ENCODE data around the gene SCN2A. TPM values are rescaled to one million over a fixed set of nuclear protein-coding genes. Genes with fewer than 3 reads are reported as not detected.
"Not testable (repeated sequence)": the region's sequence is repeated elsewhere in the genome, so short reads cannot be mapped to it uniquely, and the experiment has no call there.

The SCN2A gene
- total and polyA plus RNA-seq, 5 donors = 0.02 to 0.76 (median 0.19) TPM

GRCh38 chr2:165312999-165313398 lies 73.8 kb downstream of the SCN2A start:
- Histone ChIP-seq H3K27ac (ENCODE audit: low read length) (no peak overlapping the region), H3K27me3 (ENCODE audit: control insufficient read depth, insufficient read depth) (no peaks in the 10 kb centered on the region), H3K4me3 (ENCODE audit: low read length) (no peak overlapping the region), H3K4me1 (ENCODE audit: control insufficient read depth, insufficient read depth, low read length) (no peaks in the 10 kb centered on the region), H3K9me3 (ENCODE audit: control insufficient read depth, low read length) (no peaks in the 10 kb centered on the region)
- no peak for ATAC-seq
- intact Hi-C loops (cut with DNase I) = no loop called here
- no peak for DNase-seq
- WGBS = 84% methylated on average over 2 of the region's 2 CpGs

- Histone ChIP-seq H3K27me3 (ENCODE audit: control insufficient read depth, insufficient read depth) (no peaks in the 10 kb centered on the region), H3K27ac (ENCODE audit: low read length) (no peak overlapping the region), H3K4me1 (ENCODE audit: control insufficient read depth, insufficient read depth, low read length) (no peaks in the 10 kb centered on the region), H3K4me3 (ENCODE audit: low read length) (no peak overlapping the region), H3K9me3 (ENCODE audit: control insufficient read depth, low read length) (no peaks in the 10 kb centered on the region)
- ATAC-seq (no peak), DNase-seq (no peak)
- intact Hi-C loops (cut with DNase I) = no loop called here
- WGBS = 55% methylated on average over 4 of the region's 4 CpGs
Observed at GRCh38 chr2:165313509-165313908, 74.3 kb downstream of the SCN2A start.

- Histone ChIP-seq H3K9me3 (ENCODE audit: control insufficient read depth, low read length) (no peaks in the 10 kb centered on the region), H3K4me3 (ENCODE audit: low read length) (no peak overlapping the region), H3K4me1 (ENCODE audit: control insufficient read depth, insufficient read depth, low read length) (no peaks in the 10 kb centered on the region), H3K27ac (ENCODE audit: low read length) (no peak overlapping the region), H3K27me3 (ENCODE audit: control insufficient read depth, insufficient read depth) (no peaks in the 10 kb centered on the region)
- ATAC-seq = no peak
- DNase-seq = no peak
- intact Hi-C loops (cut with DNase I) = no loop called here
- 63% methylated on average over 5 of the region's 5 CpGs for WGBS
Observed at GRCh38 chr2:165328272-165328671, 89.1 kb downstream of the SCN2A start.

GRCh38 chr2:165344276-165344675 lies 105.1 kb downstream of the SCN2A start:
- intact Hi-C loops (cut with DNase I); ATAC-seq; DNase-seq: not testable (repeated sequence)

GRCh38 chr2:165348441-165348840 lies 109.2 kb downstream of the SCN2A start:
- intact Hi-C loops (cut with DNase I) = no loop called here

More at GRCh38 chr2:165344276-165344675, 105.1 kb downstream of the SCN2A start:
- not testable (repeated sequence) for H3K27ac ChIP-seq (ENCODE audit: low read length); H3K4me3 ChIP-seq (ENCODE audit: low read length); H3K27me3 ChIP-seq (ENCODE audit: control insufficient read depth, insufficient read depth); H3K4me1 ChIP-seq (ENCODE audit: control insufficient read depth, insufficient read depth, low read length); H3K9me3 ChIP-seq (ENCODE audit: control insufficient read depth, low read length)
- 80% methylated on average over 2 of the region's 2 CpGs for WGBS

GRCh38 chr2:165349181-165349580 lies 110.0 kb downstream of the SCN2A start:
- Histone ChIP-seq H3K4me3 (ENCODE audit: low read length) (no peak overlapping the region), H3K9me3 (ENCODE audit: control insufficient read depth, low read length) (no peaks in the 10 kb centered on the region), H3K27ac (ENCODE audit: low read length) (no peak overlapping the region), H3K27me3 (ENCODE audit: control insufficient read depth, insufficient read depth) (no peaks in the 10 kb centered on the region), H3K4me1 (ENCODE audit: control insufficient read depth, insufficient read depth, low read length) (no peaks in the 10 kb centered on the region)
- ATAC-seq (no peak), DNase-seq (no peak)
- intact Hi-C loops (cut with DNase I) = no loop called here
- WGBS = 73% methylated on average over 2 of the region's 2 CpGs

More at GRCh38 chr2:165348441-165348840, 109.2 kb downstream of the SCN2A start:
- 70% methylated on average over 1 of the region's 1 CpG for WGBS
- Histone ChIP-seq H3K27me3 (ENCODE audit: control insufficient read depth, insufficient read depth) (no peaks in the 10 kb centered on the region), H3K4me3 (ENCODE audit: low read length) (no peak overlapping the region), H3K9me3 (ENCODE audit: control insufficient read depth, low read length) (no peaks in the 10 kb centered on the region), H3K4me1 (ENCODE audit: control insufficient read depth, insufficient read depth, low read length) (no peaks in the 10 kb centered on the region), H3K27ac (ENCODE audit: low read length) (no peak overlapping the region)
- DNase-seq (no peak), ATAC-seq (no peak)

- Histone ChIP-seq H3K27ac (ENCODE audit: low read length) (no peak overlapping the region), H3K4me1 (ENCODE audit: control insufficient read depth, insufficient read depth, low read length) (no peaks in the 10 kb centered on the region), H3K27me3 (ENCODE audit: control insufficient read depth, insufficient read depth) (no peaks in the 10 kb centered on the region), H3K4me3 (ENCODE audit: low read length) (no peak overlapping the region), H3K9me3 (ENCODE audit: control insufficient read depth, low read length) (no peaks in the 10 kb centered on the region)
- no peak for DNase-seq
- ATAC-seq = no peak
- intact Hi-C loops (cut with DNase I) = no loop called here
- 42% methylated on average over 2 of the region's 2 CpGs for WGBS
Observed at GRCh38 chr2:165357758-165358157, 118.5 kb downstream of the SCN2A start.

GRCh38 chr2:165361514-165361913 lies 122.3 kb downstream of the SCN2A start:
- H3K4me3 ChIP-seq (ENCODE audit: low read length) = no peak overlapping the region
- DNase-seq (no peak), ATAC-seq (no peak)
- H3K4me1 ChIP-seq (ENCODE audit: control insufficient read depth, insufficient read depth, low read length) = no peaks in the 10 kb centered on the region
- 68% methylated on average over 4 of the region's 4 CpGs for WGBS
- no peaks in the 10 kb centered on the region for H3K9me3 ChIP-seq (ENCODE audit: control insufficient read depth, low read length)
- intact Hi-C loops (cut with DNase I) = no loop called here
- H3K27ac ChIP-seq (ENCODE audit: low read length) = no peak overlapping the region
- H3K27me3 ChIP-seq (ENCODE audit: control insufficient read depth, insufficient read depth) = no peaks in the 10 kb centered on the region

GRCh38 chr2:165369131-165369897 lies 130.1 kb downstream of the SCN2A start:
- intact Hi-C loops (cut with DNase I) = no loop called here
- WGBS = 68% methylated on average over 11 of the region's 11 CpGs
- H3K4me3 ChIP-seq (ENCODE audit: low read length) = no peak overlapping the region

GRCh38 chr2:165369898-165370296 lies 130.7 kb downstream of the SCN2A start:
- ATAC-seq (no peak), DNase-seq (no peak)
- intact Hi-C loops (cut with DNase I) = no loop called here
- H3K4me1 ChIP-seq (ENCODE audit: control insufficient read depth, insufficient read depth, low read length) = no peaks in the 10 kb centered on the region
- no peak overlapping the region for H3K27ac ChIP-seq (ENCODE audit: low read length)
- H3K9me3 ChIP-seq (ENCODE audit: control insufficient read depth, low read length) = no peaks in the 10 kb centered on the region
- no peak overlapping the region for H3K4me3 ChIP-seq (ENCODE audit: low read length)
- no peaks in the 10 kb centered on the region for H3K27me3 ChIP-seq (ENCODE audit: control insufficient read depth, insufficient read depth)
- WGBS = 77% methylated on average over 2 of the region's 2 CpGs

More at GRCh38 chr2:165369131-165369897, 130.1 kb downstream of the SCN2A start:
- H3K27me3 ChIP-seq (ENCODE audit: control insufficient read depth, insufficient read depth) = no peaks in the 10 kb centered on the region
- no peak for DNase-seq
- H3K27ac ChIP-seq (ENCODE audit: low read length) = no peak overlapping the region
- no peaks in the 10 kb centered on the region for H3K4me1 ChIP-seq (ENCODE audit: control insufficient read depth, insufficient read depth, low read length)
- ATAC-seq = no peak
- H3K9me3 ChIP-seq (ENCODE audit: control insufficient read depth, low read length) = no peaks in the 10 kb centered on the region

- ATAC-seq (no peak), DNase-seq (no peak)
- Histone ChIP-seq H3K4me1 (ENCODE audit: control insufficient read depth, insufficient read depth, low read length) (no peaks in the 10 kb centered on the region), H3K4me3 (ENCODE audit: low read length) (no peak overlapping the region), H3K9me3 (ENCODE audit: control insufficient read depth, low read length) (no peaks in the 10 kb centered on the region), H3K27me3 (ENCODE audit: control insufficient read depth, insufficient read depth) (no peaks in the 10 kb centered on the region), H3K27ac (ENCODE audit: low read length) (no peak overlapping the region)
- 66% methylated on average over 6 of the region's 6 CpGs for WGBS
- intact Hi-C loops (cut with DNase I) = no loop called here
Observed at GRCh38 chr2:165371356-165371755, 132.1 kb downstream of the SCN2A start.
